Ovary (tissue), 3 donors: Measurements from ENCODE around the gene WTAP.

Experiments used
- CTCF ChIP-seq, 3 donors: fragments of 450-650 bp in 2 of 3; fragments of 200-600 bp in 1 of 3; IDR thresholded peaks; one replicate each; pipeline versions ENCODE4 v1.5.1 to v1.8.0; 2016 to 2022; ENCODE audit warnings: antibody characterized with exemption in 3 of 3, mild to moderate bottlenecking in 1 of 3
- POLR2A ChIP-seq: fragments of 450-650 bp; IDR thresholded peaks from one replicate; pipeline ENCODE4 v1.6.1; 2017; ENCODE audit warnings: antibody characterized with exemption, mild to moderate bottlenecking, moderate library complexity
- donor health status: DM: no; HTN: no; CAD: no.

- TF ChIP-seq POLR2A (no peak), CTCF (IDR thresholded peaks at IDR 0.05) (no peak)
Observed at GRCh38 chr6:159684013-159684304, 43.3 kb upstream of the WTAP start.
